ENCODE data around the gene SBNO1.

Gene SBNO1

GRCh38 chr12:123404581-123404980 lies 39.9 kb upstream of the SBNO1 start:
- no peak overlapping the region for H3K9ac ChIP-seq (ENCODE audit: low read length)
- no peak for TF ChIP-seq CTCF (IDR thresholded peaks at IDR 0.05; ENCODE audit: insufficient read depth, low read length, poor library complexity, severe bottlenecking)
- no peak overlapping the region for H3K4me2 ChIP-seq (ENCODE audit: low read depth, low read length, poor library complexity, severe bottlenecking)
- no peak overlapping the region for H3K4me3 ChIP-seq (ENCODE audit: insufficient read depth, low read length, poor library complexity, severe bottlenecking)
- no peaks in the 10 kb centered on the region for H3K27me3 ChIP-seq (ENCODE audit: low read length)
- H3K9me2 ChIP-seq (replicated peaks; ENCODE audit: insufficient read depth, low read length) = no peaks in the 10 kb centered on the region
- no peak overlapping the region for H2AFZ ChIP-seq (ENCODE audit: low read depth, low read length, severe bottlenecking)
- no peaks in the 10 kb centered on the region for H4K20me1 ChIP-seq (ENCODE audit: low read depth, low read length)
- H3K79me2 ChIP-seq (ENCODE audit: insufficient read depth, low read length) = peaks cover 7% of the 10 kb centered on the region; the same call in 1 of the 2 replicates
- H3F3A ChIP-seq (ENCODE audit: insufficient read depth) = no peaks in the 10 kb centered on the region
- H3K27ac ChIP-seq (ENCODE audit: low read depth, low read length) = no peak overlapping the region
- peaks cover 6% of the 10 kb centered on the region; the same call in 1 of the 2 replicates for H3K36me3 ChIP-seq (ENCODE audit: low read length)
- H3K9me3 ChIP-seq (ENCODE audit: insufficient read depth, low read length) = no peaks in the 10 kb centered on the region

- Histone ChIP-seq H4K20me1 (ENCODE audit: low read depth, low read length) (no peaks in the 10 kb centered on the region), H3K9ac (ENCODE audit: low read length) (no peak overlapping the region), H3K4me2 (ENCODE audit: low read depth, low read length, poor library complexity, severe bottlenecking) (no peak overlapping the region), H3K9me2 (replicated peaks; ENCODE audit: insufficient read depth, low read length) (no peaks in the 10 kb centered on the region), H3K79me2 (ENCODE audit: insufficient read depth, low read length) (peaks cover 30% of the 10 kb centered on the region), H3K4me3 (ENCODE audit: insufficient read depth, low read length, poor library complexity, severe bottlenecking) (no peak overlapping the region), H3K27me3 (ENCODE audit: low read length) (no peaks in the 10 kb centered on the region), H3F3A (ENCODE audit: insufficient read depth) (no peaks in the 10 kb centered on the region), H3K27ac (ENCODE audit: low read depth, low read length) (no peak overlapping the region), H3K9me3 (ENCODE audit: insufficient read depth, low read length) (no peaks in the 10 kb centered on the region), H3K36me3 (ENCODE audit: low read length) (peaks cover 6% of the 10 kb centered on the region; the same call in 1 of the 2 replicates), H2AFZ (ENCODE audit: low read depth, low read length, severe bottlenecking) (no peak overlapping the region)
- TF ChIP-seq EZH2phosphoT487 (conservative IDR thresholded peaks at IDR 0.05; ENCODE audit: low read length) = no peak
Observed at GRCh38 chr12:123401753-123402683, 37.4 kb upstream of the SBNO1 start.

- TF ChIP-seq CTCF (IDR thresholded peaks at IDR 0.05; ENCODE audit: insufficient read depth, low read length, poor library complexity, severe bottlenecking) (no peak), EZH2phosphoT487 (conservative IDR thresholded peaks at IDR 0.05; ENCODE audit: low read length) (no peak)
Observed at GRCh38 chr12:123399255-123399617, 34.6 kb upstream of the SBNO1 start.

More at GRCh38 chr12:123399255-123399617, 34.6 kb upstream of the SBNO1 start:
- Histone ChIP-seq H3K9me2 (replicated peaks; ENCODE audit: insufficient read depth, low read length) (no peaks in the 10 kb centered on the region), H4K20me1 (ENCODE audit: low read depth, low read length) (no peaks in the 10 kb centered on the region), H3K27ac (ENCODE audit: low read depth, low read length) (no peak overlapping the region), H3K9ac (ENCODE audit: low read length) (no peak overlapping the region), H3K36me3 (ENCODE audit: low read length) (peaks cover 5% of the 10 kb centered on the region; the same call in 1 of the 2 replicates), H3K4me2 (ENCODE audit: low read depth, low read length, poor library complexity, severe bottlenecking) (no peak overlapping the region), H3K4me3 (ENCODE audit: insufficient read depth, low read length, poor library complexity, severe bottlenecking) (no peak overlapping the region), H3F3A (ENCODE audit: insufficient read depth) (no peaks in the 10 kb centered on the region), H3K9me3 (ENCODE audit: insufficient read depth, low read length) (no peaks in the 10 kb centered on the region), H3K27me3 (ENCODE audit: low read length) (no peaks in the 10 kb centered on the region), H2AFZ (ENCODE audit: low read depth, low read length, severe bottlenecking) (no peak overlapping the region), H3K79me2 (ENCODE audit: insufficient read depth, low read length) (peaks cover 35% of the 10 kb centered on the region)
